HG02981 (cell line): Measurements from ENCODE around the gene ZFP28.

Experiments
- ATAC-seq: cut with Tn5 transposase; IDR thresholded peaks from one replicate; pipeline ENCODE4 v1.9.1; 2021; ENCODE audit warnings: mild to moderate bottlenecking, moderate library complexity; ENCODE audit not compliant: unreplicated experiment

Gene ZFP28

GRCh38 chr19:56595548-56595899, 56.8 kb downstream of the ZFP28 start:
- peak; percentile 21 for ATAC-seq

- ATAC-seq = no peak
Observed at GRCh38 chr19:56596676-56597075, 57.9 kb downstream of the ZFP28 start.

- no peak for ATAC-seq
Observed at GRCh38 chr19:56597696-56598095, 58.9 kb downstream of the ZFP28 start.

GRCh38 chr19:56601375-56601774, 62.6 kb downstream of the ZFP28 start:
- no peak for ATAC-seq

GRCh38 chr19:56603829-56604228, 65.1 kb downstream of the ZFP28 start:
- no peak for ATAC-seq
